Measurements from ENCODE around the gene SORCS1.

DNA sequence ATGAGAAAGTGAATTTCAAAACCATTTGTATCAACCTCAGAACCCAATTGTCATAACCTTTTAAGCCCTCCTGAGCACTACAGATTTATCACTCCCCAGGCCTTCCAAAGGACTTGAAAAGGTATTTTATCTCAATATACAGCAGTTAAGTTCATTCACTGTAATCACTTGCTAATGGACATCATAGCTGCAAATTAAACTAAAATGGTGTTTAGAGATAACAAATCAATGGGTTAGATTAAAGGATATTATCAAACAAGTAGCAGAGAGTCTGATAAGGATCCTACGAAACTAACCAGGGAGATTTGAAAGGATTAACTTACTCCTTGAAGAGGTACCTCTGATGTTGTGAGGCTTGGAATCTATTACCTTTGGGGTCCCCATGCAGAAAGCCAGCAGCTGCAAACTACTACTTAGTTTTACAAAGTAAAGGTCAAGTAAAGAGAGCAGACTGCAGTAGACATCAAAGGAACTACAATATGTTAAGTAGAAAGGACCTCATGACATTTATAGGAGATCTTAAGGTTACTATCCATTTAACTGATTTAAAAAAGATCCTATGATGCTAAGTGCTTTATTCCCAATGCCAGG lies 359.4 kb downstream of the SORCS1 start:
- TF ChIP-seq, protein P1, sequence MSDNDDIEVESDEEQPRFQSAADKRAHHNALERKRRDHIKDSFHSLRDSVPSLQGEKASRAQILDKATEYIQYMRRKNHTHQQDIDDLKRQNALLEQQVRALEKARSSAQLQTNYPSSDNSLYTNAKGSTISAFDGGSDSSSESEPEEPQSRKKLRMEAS (IDR thresholded peaks at IDR 0.05; ENCODE audit: low read depth, low read length) = no peak
- TF ChIP-seq, protein P2, sequence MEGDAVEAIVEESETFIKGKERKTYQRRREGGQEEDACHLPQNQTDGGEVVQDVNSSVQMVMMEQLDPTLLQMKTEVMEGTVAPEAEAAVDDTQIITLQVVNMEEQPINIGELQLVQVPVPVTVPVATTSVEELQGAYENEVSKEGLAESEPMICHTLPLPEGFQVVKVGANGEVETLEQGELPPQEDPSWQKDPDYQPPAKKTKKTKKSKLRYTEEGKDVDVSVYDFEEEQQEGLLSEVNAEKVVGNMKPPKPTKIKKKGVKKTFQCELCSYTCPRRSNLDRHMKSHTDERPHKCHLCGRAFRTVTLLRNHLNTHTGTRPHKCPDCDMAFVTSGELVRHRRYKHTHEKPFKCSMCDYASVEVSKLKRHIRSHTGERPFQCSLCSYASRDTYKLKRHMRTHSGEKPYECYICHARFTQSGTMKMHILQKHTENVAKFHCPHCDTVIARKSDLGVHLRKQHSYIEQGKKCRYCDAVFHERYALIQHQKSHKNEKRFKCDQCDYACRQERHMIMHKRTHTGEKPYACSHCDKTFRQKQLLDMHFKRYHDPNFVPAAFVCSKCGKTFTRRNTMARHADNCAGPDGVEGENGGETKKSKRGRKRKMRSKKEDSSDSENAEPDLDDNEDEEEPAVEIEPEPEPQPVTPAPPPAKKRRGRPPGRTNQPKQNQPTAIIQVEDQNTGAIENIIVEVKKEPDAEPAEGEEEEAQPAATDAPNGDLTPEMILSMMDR (IDR thresholded peaks at IDR 0.05; ENCODE audit: low read depth, low read length) = no peak
- no peak for TF ChIP-seq POLR2A (IDR thresholded peaks at IDR 0.05; ENCODE audit: extremely low read depth, insufficient read length)

Data from NB4 (cell line).